Measurements from ENCODE around the gene AP2B1.

GRCh38 chr17:35666967-35667532 lies 79.9 kb downstream of the AP2B1 start:
- TF ChIP-seq CTCF (IDR thresholded peaks at IDR 0.05) (no peak), POLR2A (IDR thresholded peaks at IDR 0.05) (no peak)

Measured in esophagus squamous epithelium (tissue), 4 donors.